Dermis microvascular lymphatic vessel endothelial cell (primary cell): ENCODE measurements around the gene PSMB10. TPM values are rescaled to one million over a fixed set of nuclear protein-coding genes. Genes with fewer than 3 reads are reported as not detected.

ENCODE experiments used
- DNase-seq, 2 donors: peaks; one replicate each; pipeline versions ENCODE4 v3.0.0 to v3.0.0-alpha.2; 2010; ENCODE audit warnings: low read depth in 2 of 2
- total RNA-seq: library from RNA; depleted of rRNA; stranded (reverse); fragments of >200 nt; gene quantifications from 2 replicates; pipeline ENCODE4 v1.2.1, GENCODE V29; 2014

The PSMB10 gene
- total RNA-seq, 1 donor from 2014 or later: 76.5 TPM

DNA sequence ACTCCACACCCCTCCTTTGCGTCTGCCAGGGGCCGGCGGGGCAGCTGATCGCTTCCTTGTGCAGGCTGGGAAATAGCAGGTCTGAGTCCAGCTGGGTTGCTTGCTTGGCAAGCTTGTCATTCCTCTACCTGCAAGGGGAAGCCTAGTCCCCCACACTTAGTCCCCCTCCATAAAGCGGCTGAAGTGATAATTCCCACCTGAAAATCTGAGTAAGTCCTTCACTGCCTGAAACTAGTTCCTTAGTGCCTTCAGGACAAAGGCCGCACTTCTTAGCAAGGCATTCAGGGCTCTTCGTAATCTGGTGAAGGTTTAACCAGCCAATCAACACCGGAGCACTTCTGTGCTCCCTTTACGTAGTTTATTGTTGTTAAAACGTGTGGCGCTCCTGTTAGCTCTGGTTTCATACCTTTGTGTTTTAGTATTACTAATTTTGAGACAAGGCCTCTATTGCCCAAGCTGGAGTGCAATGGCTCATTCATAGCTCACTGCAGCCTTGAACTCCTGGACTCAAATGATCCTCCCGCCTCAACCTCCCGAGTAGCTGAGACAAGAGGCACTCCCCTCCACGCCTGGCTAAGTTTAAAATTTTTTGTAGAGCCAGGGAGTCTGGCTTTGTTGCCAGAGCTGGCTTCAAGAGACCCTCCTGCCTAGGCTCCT lies 42.8 kb downstream of the PSMB10 start:
- peak in 1 of 2 donors; percentile 40 for DNase-seq

DNA sequence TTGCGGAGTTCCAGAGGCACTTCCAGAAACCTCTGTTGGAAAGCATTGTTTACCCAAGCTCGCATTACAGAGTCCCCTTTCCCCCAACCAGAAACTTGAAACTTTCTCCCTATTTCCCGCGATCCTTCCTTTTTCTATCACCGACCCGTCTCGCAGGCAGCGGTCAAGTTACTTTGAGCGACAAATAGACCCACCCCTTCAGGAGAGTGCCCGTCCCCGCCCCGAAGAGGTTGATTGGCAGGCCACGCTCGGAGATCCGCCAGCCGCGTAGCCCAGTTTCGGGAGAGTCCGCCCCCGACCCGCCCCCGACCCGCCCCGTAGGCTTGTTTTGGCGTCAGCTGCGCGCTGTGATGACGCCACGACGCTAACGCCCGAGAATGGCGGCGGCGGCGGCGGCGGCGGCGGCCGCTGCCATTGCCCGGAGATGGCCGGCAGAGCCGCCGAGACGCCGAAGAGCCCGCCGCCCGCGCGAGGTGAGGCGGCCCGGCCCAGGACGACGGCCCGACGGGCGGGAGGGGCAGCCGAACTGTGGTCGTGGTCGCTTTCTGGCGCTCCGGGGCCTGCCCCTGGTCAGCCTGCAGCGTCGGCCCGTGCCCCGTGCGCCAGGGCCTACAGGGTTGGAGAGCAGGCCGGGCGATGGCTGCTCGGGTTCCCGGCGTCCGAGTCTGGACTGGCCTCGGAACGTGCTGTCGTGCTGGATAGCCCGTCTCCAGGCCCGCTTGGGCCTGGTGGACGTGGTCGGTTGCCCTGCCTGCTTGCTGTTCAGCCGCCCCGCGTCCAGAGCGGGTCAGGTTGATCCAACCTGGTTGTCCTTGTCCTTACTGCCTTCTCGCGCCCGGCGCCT lies 43.5 kb downstream of the PSMB10 start, which contains the start of gene PSKH1:
PSKH1 (plus strand) TSS at position 356 of the 844 bp plus-strand sequence. CDS start 15,496 bp downstream, outside the sequence.
- DNase-seq: peak; percentile 83 to 97

GRCh38 chr16:67892375-67892774 lies 44.3 kb downstream of the PSMB10 start:
- DNase-seq: no peak

GRCh38 chr16:67888331-67888730 lies 48.3 kb downstream of the PSMB10 start:
- DNase-seq: no peak

- no peak for DNase-seq
Observed at GRCh38 chr16:67886387-67886786, 50.3 kb downstream of the PSMB10 start.

- DNase-seq: no peak
Observed at GRCh38 chr16:67885976-67886375, 50.7 kb downstream of the PSMB10 start.

GRCh38 chr16:67885545-67885944 lies 51.1 kb downstream of the PSMB10 start:
- no peak for DNase-seq

- DNase-seq: peak; percentile 68 to 83
Observed at GRCh38 chr16:67884684-67885083, 52.0 kb downstream of the PSMB10 start, which contains the start of gene NRN1L. Gene NRN1L, plus strand, starts transcription at chr16:67884885. Its CDS starts 19 bp downstream, at chr16:67884904.

Other genes with a start within 250 kb of the PSMB10 start
- gene GFOD2, start 217.5 kb downstream of the PSMB10 start, total RNA-seq: 49.2 and 78.0 TPM in 2 replicates
- gene RANBP10, start 130.3 kb downstream of the PSMB10 start, total RNA-seq: 5.0 and 11.4 TPM in 2 replicates
- 0.26 and 0.51 TPM in 2 replicates for gene TSNAXIP1, start 130.0 kb downstream of the PSMB10 start, total RNA-seq
- gene THAP11, start 94.5 kb downstream of the PSMB10 start, total RNA-seq: 30.2 and 40.0 TPM in 2 replicates
- gene NUTF2, start 89.9 kb downstream of the PSMB10 start, total RNA-seq: 214 and 283 TPM in 2 replicates
- gene CENPT, start 89.2 kb downstream of the PSMB10 start, total RNA-seq: 14.5 and 20.0 TPM in 2 replicates
- 52.2 and 64.1 TPM in 2 replicates for gene EDC4, start 63.8 kb downstream of the PSMB10 start, total RNA-seq
- gene NRN1L, start 52.0 kb downstream of the PSMB10 start, total RNA-seq: 0.13 TPM in 2 replicates
- 8.7 and 17.6 TPM in 2 replicates for gene PSKH1, start 43.6 kb downstream of the PSMB10 start, total RNA-seq
- gene CTRL, start 5.0 kb downstream of the PSMB10 start, total RNA-seq: 0.25 and 0.26 TPM in 2 replicates
- 1.8 and 5.7 TPM in 2 replicates for gene LCAT, start 7.3 kb upstream of the PSMB10 start, total RNA-seq
- gene SLC12A4, start 31.8 kb upstream of the PSMB10 start, total RNA-seq: 46.7 and 97.0 TPM in 2 replicates
- gene DPEP3, start 43.6 kb upstream of the PSMB10 start, total RNA-seq: 0.13 TPM in 1 of 2 replicates, not detected in the other
- gene DPEP2, start 62.6 kb upstream of the PSMB10 start, total RNA-seq: 4.1 and 25.5 TPM in 2 replicates
- not detected in 2 replicates for gene DPEP2NB, start 79.1 kb upstream of the PSMB10 start, total RNA-seq
- gene DDX28, start 86.4 kb upstream of the PSMB10 start, total RNA-seq: 14.5 and 27.6 TPM in 2 replicates
- 19.4 and 22.5 TPM in 2 replicates for gene DUS2, start 86.4 kb upstream of the PSMB10 start, total RNA-seq
- 15.7 and 24.9 TPM in 2 replicates for gene NFATC3, start 148.5 kb upstream of the PSMB10 start, total RNA-seq